GM19099 (cell line): Measurements from ENCODE around the gene SLC25A24.

Experiments
- POLR2A ChIP-seq: IDR thresholded peaks from 3 replicates; pipeline ENCODE4 v1.6.1; 2011; ENCODE audit warnings: low read depth; ENCODE audit not compliant: insufficient read length; ENCODE audit errors: extremely low read depth

SLC25A24 gene

GRCh38 chr1:108097018-108097417 lies 103.1 kb downstream of the SLC25A24 start:
- no peak for TF ChIP-seq POLR2A

DNA sequence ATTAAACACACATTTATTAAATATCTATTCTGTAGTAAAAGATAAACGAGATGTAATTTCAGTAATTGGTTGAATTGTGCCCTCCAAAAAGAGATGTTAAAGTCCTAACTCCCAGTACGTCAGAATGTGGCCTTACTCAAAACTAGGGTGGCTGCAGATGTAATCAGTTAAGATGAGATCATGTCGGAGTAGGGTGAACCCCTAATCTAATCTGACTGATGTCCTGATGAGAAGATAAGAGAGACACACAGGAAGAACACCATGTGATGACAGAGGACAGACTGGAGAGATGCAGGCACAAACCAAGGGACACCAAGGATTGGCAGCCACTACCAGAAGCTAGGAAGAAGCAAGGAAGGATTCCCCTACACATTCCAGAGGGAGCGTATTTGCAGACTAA lies 104.1 kb downstream of the SLC25A24 start:
- no peak for TF ChIP-seq POLR2A

GRCh38 chr1:108089477-108089876 lies 110.7 kb downstream of the SLC25A24 start:
- TF ChIP-seq POLR2A, result no peak

- no peak for TF ChIP-seq POLR2A
These were observed 114.5 kb downstream of the SLC25A24 start for GRCh38 chr1:108085628-108086027.

GRCh38 chr1:108084866-108085477 lies 115.2 kb downstream of the SLC25A24 start:
- no peak for TF ChIP-seq POLR2A
